ENCODE measurements around the gene NAT9.

Gene NAT9

GRCh38 chr17:74780443-74781238 is 4.5 kb upstream of the NAT9 start (continued):
- TF ChIP-seq PRDM4 (tag by site-specific recombination; IDR thresholded peaks at IDR 0.05), result no peak
- peak; percentile 85 for TF ChIP-seq CTCF (tag by site-specific recombination; IDR thresholded peaks at IDR 0.05)
- no peak for TF ChIP-seq ZNF280C (tag by site-specific recombination; IDR thresholded peaks at IDR 0.05)

GRCh38 chr17:74779948-74780400 is 3.8 kb upstream of the NAT9 start:
- CTCF ChIA-PET, result interaction anchor here (0.6 to 12.4 kb wide), 5 partner anchors 12 to 1173 kb away, joined by 3 to 120 read pairs (median 3); no protein-coding TSS in a partner anchor
- peaks cover 3 to 38% of the 10 kb centered on the region in 2 experiments; a peak in 2 of 3 replicates for H3K36me3 ChIP-seq (ENCODE audit: control insufficient read depth in 2 of 2, insufficient read depth in 1 of 2, low read length in 2 of 2)
- H3K27ac ChIP-seq (ENCODE audit: extremely low read depth, low read depth, low read length), result no peak overlapping the region

More at GRCh38 chr17:74779948-74780400, 3.8 kb upstream of the NAT9 start:
- Histone ChIP-seq H3K9me3 (ENCODE audit: control insufficient read depth, insufficient read depth, low read depth, low read length) (no peaks in the 10 kb centered on the region), H3K4me1 (ENCODE audit: control insufficient read depth, insufficient read depth, low read length) (peaks cover 3% of the 10 kb centered on the region; the same call in 1 of the 2 replicates), H3K4me3 (ENCODE audit: low read depth, low read length) (no peak overlapping the region)
- TF ChIP-seq ZSCAN4 (tag by site-specific recombination; IDR thresholded peaks at IDR 0.05), result no peak
- no peak for TF ChIP-seq ZNF558 (tag by site-specific recombination; IDR thresholded peaks at IDR 0.05)
- TF ChIP-seq PRDM2 (tag by site-specific recombination; IDR thresholded peaks at IDR 0.05; ENCODE audit: borderline replicate concordance), result no peak
- no peak for TF ChIP-seq ZEB2 (tag by site-specific recombination; IDR thresholded peaks at IDR 0.05)
- TF ChIP-seq ZNF24 (tag by site-specific recombination; IDR thresholded peaks at IDR 0.05), result no peak
- no peak for TF ChIP-seq PBX3 (CRISPR knock-in tag; IDR thresholded peaks at IDR 0.05)
- POLR2A ChIA-PET, result interaction anchor here (0.8 to 1.9 kb wide), 2 partner anchors 82 to 93 kb away, joined by 3 to 4 read pairs; partner anchors contain the start of gene FDXR
